HG02943 (cell line): ENCODE measurements around the gene PLB1.

Experiments used
- ATAC-seq: cut with Tn5 transposase; IDR thresholded peaks from one replicate; pipeline ENCODE4 v1.9.1; 2021; ENCODE audit warnings: mild to moderate bottlenecking, low read depth, moderate library complexity; ENCODE audit not compliant: unreplicated experiment

Gene PLB1

GRCh38 chr2:28604284-28604843, 108.5 kb downstream of the PLB1 start:
- no peak for ATAC-seq

- no peak for ATAC-seq
These were observed 111.2 kb downstream of the PLB1 start for GRCh38 chr2:28606986-28607441.

DNA sequence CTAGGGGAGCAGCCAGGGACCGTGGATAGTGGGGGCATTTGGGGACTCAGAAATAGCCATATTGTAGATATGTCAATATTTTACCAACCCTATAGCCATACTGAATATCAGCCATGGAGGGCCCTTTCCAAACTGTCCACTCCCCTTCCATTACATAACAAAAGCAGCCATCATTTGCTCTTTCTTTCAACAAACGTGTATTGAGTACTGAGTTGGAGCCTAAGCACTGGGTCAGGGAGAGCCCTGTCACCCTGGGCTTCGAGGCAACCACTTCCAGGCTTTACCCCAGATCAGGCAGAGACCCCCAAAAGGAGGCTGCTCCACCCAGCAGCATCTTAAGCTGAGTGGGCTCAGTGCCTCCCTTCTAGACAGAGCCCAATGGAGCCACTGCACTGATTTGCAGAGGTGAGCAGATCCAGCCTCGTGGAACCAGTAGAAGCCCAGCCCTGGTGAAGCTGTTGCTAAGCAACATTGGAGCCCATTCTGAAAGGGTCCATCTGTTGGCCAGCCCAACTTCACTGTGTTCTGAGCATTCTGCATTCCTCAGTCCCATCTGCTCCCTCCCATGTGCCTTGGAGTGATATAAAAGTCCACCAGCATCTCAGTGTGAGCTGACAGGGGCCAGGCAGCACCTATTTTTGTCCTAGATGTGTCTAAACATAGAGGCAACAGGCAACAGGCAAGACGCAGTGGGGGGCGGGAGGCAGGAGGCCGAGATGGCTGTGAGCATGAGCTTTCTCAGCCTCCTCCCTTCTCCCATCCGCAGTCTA, 112.1 kb downstream of the PLB1 start:
- no peak for ATAC-seq

DNA sequence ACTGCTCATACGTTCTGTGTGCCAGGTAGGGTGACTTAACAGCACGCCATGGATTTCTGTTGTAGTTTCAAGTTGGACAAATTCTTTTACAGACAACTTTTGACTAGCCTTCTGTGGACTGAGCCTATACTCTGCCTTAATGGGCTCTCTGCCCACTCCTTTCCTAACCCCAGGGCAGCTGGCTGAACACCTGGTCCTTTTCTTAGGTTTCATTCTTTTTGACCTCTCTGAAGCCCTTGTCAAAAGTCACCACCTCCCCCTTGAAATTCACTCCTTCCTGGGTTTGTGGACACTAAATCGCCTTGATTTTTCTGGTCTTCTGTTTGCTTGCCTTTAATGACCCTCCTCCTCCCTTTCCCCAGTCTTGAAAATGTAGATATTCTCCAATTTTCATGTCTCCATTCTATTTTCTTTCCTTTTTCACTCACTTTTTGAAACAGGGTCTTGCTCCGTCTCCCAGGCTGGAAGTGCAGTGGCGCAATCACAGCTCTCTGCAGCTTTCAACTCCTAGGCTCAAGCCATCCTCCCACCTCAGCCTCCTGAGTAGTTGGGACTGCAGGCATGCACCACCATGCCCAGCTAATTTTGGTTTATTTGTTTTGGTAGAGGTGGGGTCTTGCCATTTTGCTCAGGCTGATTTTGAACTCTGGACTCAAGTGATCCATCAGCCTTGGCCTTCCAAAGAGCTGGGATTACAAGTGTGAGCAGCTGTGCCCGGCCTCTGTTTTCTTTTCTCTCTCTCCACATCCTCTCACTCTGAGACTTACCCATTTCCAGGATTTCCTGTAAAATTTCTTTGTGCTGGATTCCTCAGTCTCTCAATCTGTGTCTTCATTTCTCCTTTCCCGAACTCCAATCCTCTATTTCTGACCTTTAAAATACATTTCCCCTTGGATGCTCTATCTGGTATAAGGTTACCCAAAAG, 112.9 kb downstream of the PLB1 start:
- ATAC-seq, result no peak

GRCh38 chr2:28610583-28611201, 114.8 kb downstream of the PLB1 start:
- ATAC-seq, result no peak

- ATAC-seq, result no peak
These were observed 116.4 kb downstream of the PLB1 start for GRCh38 chr2:28612131-28612812.

DNA sequence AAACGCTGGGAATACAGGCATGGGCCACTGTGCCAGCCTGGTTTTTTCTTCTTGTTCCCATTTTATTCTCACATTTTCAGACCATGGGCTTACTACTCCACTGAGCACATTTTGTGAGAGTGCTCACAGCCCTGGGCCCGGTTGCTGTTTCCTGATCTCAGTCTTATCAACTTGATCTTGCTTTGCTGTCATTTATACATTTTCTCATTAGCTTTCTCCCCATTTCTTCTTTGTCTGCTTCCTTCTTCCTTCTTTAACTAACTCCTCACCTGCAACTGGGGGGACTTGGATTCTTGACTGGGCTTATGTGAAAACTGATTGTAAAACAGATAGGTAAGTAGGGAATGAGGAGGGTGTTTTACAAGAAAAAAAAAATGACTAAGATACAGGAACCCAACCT, 117.3 kb downstream of the PLB1 start:
- ATAC-seq, result no peak

DNA sequence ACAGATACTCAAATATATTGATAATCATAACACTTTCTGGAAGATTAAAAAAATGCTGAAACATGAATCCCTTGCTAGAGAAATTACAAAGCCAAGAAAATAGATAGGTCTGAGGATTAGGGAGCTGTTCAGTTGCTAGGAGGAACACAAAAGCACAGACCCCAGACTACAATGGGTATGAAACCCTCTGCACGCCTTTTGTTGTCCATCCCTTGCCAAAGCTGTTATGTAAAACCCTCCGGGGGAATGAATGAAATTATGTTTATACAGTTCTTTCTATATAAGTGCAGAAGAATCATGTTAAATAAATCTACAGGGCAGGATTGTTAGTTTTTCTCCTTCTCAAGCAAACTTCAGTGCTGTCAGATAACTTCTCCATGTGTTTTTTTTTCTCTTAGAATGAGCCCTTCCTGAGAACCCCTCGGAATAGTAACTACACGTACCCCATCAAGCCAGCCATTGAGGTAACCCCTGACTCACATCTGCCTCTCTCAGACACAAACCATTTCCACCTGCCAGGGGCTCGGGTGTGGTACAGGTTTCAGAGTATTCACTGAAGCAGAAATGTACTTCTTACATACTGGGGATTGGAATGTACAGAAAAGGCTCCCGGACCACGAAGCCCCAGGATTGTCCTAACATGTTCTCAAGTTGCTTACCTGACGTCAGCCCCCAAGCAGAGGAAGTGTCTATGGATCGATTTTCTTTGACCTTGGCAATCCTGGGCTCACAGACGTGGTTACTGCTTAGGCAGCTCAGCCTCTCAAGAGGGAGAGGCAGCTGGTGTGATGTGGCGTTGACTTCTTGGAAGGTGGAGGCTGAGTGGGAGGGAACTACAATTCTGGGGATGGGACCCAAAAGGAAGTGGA, 118.0 kb downstream of the PLB1 start:
- ATAC-seq, result no peak

DNA sequence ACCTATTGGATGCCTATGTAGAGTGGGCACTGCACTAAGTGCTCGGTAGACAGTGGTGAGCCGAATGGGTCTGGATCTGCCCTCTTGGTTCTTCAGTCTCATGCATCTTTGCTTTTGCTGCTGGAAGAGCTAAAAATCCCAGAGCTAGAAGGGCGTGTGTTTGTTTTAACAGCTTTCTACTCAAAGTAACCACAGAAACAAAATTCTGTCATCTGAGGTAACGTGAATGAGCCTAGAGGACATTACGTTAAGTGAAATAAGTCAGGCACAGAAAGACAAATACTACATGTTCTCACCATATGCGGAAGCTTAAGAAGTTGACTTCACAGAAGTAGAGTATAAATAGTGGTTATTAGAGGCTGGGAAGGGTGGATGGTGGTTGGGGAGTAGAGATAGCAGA, 119.8 kb downstream of the PLB1 start:
- no peak for ATAC-seq

- ATAC-seq, result no peak
These were observed 120.6 kb downstream of the PLB1 start for GRCh38 chr2:28616396-28616999.

GRCh38 chr2:28617502-28618184, 121.8 kb downstream of the PLB1 start:
- no peak for ATAC-seq

DNA sequence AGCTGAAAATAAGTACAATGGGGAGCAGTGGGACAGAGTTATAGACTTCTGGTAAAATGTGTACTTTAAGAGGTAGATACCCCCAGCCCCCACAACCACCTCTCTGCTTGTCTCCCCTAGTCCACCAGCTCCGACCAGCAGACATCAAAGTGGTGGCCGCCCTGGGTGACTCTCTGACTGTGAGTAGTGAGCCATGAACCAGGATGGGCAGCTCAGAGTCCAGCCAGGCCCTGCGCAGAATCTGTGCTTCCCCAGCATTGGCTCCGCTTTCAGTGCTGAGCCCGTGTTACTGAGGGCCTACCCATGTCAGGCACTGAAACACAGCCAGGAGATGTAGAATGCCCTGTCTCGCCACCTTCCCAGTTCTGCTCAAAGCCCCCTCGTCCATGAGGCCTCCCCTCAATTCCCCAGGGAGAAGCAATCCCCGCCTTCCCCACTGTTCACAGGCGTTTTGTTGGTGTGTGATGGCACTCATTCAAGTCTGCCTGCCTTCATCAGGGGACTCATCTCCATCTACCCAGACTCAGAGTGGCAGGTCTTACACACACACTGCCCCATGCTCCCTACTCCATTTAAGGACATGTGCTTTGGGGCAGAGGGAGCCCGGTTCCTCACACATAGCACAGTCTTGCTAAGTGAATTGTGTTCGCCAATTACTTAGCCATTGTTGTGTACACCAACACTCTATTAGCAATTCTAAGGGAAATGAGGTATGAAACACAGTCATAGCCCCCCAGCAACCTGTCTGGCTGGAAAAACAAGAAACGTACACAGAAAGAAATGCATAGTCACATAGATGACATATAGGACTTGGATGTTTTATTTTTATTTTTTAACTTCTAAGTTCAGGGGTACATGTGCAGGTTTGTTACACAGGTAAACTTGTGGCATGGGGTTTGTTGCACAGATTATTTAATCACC, 122.6 kb downstream of the PLB1 start:
- ATAC-seq, result no peak

- no peak for ATAC-seq
These were observed 123.6 kb downstream of the PLB1 start for GRCh38 chr2:28619213-28620196.

DNA sequence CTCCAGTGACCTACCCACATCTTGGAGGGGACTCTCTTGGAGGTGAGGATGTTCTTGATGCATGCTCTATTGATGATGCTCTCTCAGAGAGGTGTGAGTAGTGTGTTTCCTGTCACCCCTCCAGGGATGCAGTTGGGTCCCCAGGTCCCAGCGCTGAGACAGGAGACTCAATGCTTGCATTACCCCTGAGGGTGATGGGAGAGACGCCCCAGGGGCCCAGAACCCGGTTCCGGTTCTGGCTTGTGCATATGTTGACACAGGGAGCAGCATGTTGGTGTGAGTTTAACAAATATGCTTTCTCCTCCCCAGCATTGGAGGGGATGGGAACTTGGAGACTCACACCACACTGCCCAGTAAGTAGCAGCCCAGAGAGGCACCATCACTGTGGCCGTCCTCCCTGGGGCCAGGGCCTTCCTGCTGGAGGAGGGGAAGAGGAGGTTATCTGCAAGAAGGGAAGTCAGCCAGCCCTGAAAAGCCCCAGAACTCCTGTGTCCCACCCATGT, 124.5 kb downstream of the PLB1 start:
- no peak for ATAC-seq

- ATAC-seq, result no peak
These were observed 124.9 kb downstream of the PLB1 start for GRCh38 chr2:28620801-28621171.
